Kidney glomerular epithelial cell (primary cell): ENCODE data around the gene NRXN3.

Experiments
- DNase-seq: peaks from one replicate; lab custom pipeline; 2025; lab: John Stamatoyannopoulos, UW

Gene NRXN3

GRCh38 chr14:78638926-78639325, 468.8 kb downstream of the NRXN3 start:
- DNase-seq = no peak

DNA sequence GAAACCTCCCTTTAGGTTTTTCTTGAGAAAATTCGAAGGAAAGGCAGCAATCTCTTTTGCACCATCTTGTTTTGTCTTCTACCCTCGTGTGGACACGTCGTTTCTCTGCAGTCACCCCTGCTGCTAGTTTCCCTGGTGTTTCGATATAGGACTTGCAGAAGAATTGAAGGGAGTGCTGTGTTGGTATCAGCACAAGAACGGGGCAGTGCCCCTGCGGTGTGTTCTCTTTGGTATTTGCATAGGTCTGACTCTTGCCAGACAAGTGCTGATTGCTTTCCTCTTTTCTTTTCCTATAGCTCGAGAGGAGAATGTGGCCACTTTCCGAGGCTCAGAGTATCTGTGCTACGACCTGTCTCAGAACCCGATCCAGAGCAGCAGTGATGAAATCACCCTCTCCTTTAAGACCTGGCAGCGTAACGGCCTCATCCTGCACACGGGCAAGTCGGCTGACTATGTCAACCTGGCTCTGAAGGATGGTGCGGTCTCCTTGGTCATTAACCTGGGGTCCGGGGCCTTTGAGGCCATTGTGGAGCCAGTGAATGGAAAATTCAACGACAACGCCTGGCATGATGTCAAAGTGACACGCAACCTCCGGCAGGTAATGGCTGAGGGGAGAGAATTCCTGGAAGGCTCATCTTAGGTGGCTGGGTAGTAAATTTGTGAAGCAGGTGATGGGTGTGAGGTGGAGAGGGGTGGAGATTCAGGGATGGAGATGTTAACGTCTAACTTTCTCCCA, 474.8 kb downstream of the NRXN3 start:
- DNase-seq = no peak

DNA sequence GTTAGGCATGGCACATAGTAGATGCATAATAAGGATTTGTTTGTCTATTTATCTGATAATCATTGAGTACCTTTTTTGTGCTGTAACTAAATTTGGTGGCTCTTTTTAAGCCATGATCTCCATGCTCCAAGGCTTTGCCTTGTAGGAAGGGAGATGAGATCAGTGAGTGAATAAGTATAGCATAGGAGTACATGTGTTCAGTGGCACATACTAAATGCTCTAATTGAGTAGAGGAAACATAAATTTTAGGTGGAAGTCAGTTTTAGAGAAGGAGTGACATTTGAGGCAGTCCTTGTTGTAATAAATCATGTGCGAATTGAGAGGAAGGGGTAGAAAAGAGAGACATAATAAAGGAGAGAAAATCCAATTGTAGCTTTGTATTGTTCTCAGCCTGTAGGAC, 482.6 kb downstream of the NRXN3 start:
- no peak for DNase-seq

DNA sequence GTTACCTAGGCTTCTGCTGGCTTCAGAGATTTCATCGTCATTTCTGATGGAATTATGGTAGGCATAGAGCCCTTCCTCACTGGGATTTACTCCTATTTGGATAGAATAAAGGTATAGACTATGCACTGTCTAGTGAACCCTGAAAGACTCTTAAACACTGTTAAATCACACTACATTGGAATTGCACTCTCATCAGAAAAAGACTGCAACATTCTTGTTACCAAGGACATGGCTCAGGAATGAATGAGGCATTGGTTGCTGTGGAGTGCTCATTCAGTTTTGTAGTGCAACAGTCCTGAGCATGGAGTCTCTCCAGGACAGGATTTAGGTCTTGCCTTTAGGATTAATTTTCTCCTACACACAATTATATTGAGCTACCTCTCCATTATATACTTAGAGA, 483.0 kb downstream of the NRXN3 start:
- no peak for DNase-seq

DNA sequence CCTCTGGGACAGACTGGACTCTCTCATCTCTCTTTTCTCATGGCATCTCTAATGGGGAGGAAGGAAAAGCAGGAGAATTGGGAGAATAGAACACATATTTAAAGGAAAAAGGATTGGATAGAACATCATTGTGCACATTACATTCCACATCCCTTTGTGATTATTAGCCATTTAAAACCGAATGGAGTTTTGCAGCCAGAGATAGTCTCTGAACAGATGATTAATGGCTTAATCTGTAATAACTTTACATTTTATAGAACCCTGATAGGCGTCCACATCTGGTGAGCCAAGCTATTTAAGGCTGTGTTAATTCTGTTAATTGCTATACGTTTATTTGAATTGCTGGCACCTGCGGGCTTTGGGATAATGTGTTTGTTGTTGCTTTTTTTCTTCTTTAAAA, 487.3 kb downstream of the NRXN3 start:
- DNase-seq = no peak

DNA sequence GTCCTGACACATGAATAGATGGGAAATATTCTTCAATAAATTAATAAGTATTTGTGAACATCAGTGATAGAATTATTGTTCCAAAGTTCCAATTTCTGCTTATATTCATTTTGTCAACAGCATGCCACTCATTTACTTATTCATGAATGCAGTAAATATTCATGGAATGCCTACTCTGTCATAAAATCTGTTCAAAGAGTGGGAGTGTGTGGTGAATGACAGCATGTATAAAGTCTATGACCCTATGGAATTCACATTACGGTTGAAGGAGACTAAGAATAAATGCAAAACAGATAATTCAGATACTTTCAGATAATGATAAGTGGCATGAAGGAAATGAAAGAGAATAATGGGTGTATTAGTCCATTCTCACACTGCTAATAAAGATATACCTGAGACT, 494.7 kb downstream of the NRXN3 start:
- DNase-seq = no peak

DNA sequence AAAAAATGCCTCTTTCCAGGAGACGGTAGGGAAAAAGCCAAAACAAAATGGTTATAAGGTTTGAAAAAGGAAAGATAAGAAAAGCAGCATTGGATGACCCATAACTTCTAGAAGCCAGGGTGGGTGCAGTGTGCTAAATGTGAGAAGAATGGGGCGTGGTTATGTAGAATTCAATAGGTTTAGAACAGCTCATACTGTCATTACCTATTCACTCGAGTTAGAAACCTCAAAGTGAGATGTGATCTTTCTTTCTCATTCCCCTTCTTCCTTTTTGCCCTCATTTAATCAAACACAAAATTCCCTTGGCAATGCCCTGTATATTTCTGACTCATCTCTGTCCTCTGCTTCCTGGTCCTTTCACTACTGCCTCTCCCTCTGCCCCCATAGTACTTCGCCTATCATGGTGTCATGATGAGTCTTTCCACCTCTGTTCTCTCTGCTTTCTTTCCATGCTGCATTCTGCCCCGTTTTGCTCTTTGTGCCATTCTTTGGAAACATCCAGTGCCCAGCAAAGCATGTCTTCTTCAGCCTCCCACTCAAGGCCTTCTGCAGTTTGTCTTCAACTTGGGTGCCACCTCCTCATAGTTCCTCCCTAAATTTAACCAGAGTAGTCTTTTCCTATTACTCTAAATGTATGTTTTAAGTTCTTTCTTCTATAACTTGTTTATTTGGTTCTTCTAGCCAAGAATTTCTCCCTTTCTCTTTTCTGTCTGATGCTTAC, 496.3 kb downstream of the NRXN3 start:
- no peak for DNase-seq

DNA sequence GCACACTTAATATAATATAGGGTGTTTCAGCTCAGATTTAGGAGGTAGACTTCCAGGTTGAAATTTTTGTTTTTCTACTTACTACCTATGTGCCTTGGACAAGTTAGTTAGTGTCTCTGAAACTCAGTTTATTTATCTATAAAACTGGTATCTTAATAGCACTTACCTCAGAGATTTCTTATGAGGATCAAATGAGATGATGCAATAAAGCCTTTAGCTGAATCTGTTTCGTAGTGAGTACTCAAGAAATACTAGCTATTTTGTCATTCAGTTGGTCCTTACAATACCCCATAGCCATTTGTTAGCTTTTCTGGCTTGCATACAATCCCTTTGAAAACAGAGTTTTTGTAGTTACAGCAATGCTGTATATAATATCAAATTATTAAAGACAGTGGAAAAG, 497.0 kb downstream of the NRXN3 start:
- no peak for DNase-seq

- no peak for DNase-seq
These were observed 503.7 kb downstream of the NRXN3 start for GRCh38 chr14:78673845-78674244.

GRCh38 chr14:78674820-78675219, 504.6 kb downstream of the NRXN3 start:
- DNase-seq = no peak

DNA sequence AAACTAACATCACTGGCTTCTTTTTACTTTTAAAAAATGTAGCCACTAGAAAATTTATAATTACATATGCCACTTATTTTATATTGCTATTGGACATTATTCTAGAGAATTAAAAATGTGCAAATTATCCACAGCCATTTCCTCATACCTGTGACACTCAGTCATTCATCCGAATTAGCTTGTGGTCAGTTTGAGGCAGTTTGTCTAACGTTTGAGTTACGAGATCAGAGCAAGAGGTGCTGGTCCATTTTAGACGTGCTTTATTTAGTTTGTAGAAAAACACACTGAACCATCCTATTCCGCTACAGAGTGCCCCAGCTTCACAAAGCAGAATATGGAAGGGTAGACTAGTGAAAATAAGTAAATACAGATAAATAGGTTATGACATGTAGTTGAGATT, 513.0 kb downstream of the NRXN3 start:
- DNase-seq = no peak

DNA sequence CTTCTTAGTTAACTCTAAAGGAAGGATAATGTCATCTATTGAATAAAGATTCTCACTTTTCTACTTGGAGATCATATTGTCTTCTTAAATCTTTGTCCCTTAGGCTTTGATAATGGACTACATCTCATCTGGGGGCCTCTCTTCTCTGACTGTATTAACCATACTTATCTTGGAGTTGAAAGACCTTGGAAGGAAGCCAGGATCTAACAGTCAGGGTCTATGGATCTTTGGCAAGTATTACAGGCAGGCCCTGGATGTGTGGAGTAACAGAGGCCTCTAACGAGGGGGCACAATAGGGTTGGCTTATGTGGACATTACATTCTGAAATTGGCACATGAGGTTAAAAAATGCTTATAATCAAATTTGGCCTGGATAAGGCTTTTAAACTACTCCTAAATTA, 513.8 kb downstream of the NRXN3 start:
- no peak for DNase-seq

DNA sequence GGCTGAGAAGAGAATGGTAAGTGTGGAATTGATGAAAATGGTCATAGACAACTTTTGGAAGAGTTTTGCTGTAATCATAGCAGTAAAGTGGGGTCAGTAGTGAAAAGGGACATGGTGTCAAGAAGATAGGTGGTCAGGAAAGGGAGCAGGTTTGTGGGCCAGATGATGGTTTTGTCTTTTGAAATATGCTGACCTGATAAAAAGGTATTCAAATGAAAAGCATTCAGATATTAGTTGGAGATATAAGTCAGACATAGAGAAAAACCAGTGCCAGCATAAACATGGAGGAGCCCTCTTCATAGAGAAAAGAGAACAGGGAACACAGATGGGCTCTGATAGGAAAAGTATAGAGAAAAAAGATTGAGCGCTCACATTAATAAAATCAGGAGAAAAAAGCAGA, 518.3 kb downstream of the NRXN3 start:
- DNase-seq = no peak

GRCh38 chr14:78690836-78691235, 520.7 kb downstream of the NRXN3 start:
- DNase-seq = no peak

GRCh38 chr14:78697341-78697740, 527.2 kb downstream of the NRXN3 start:
- peak; percentile 18 for DNase-seq

- DNase-seq = no peak
These were observed 528.8 kb downstream of the NRXN3 start for GRCh38 chr14:78698991-78699390.

DNA sequence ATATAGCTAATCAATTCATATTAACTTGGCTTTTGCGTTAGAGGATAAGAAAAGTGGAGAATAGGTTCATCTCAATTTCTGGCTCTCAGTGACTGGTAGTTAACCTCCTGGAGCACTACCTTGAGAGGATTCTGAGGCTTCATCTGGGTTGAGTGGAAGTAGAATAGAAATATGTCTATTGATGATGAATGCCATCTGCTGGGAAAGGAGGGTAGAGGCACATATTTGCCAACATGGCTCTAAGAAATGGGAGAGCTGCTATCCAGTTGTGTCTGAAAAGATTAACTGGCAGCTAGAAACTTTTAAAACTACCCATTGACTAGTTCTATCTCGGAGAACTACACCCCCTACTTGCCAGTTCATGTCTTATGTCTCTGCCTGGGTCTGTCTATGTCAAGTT, 530.1 kb downstream of the NRXN3 start:
- DNase-seq = no peak

GRCh38 chr14:78701246-78701645, 531.1 kb downstream of the NRXN3 start:
- no peak for DNase-seq

GRCh38 chr14:78704965-78705364, 534.8 kb downstream of the NRXN3 start:
- no peak for DNase-seq

- no peak for DNase-seq
These were observed 535.8 kb downstream of the NRXN3 start for GRCh38 chr14:78705989-78706388.

GRCh38 chr14:78709795-78710557, 539.8 kb downstream of the NRXN3 start:
- DNase-seq = no peak

DNA sequence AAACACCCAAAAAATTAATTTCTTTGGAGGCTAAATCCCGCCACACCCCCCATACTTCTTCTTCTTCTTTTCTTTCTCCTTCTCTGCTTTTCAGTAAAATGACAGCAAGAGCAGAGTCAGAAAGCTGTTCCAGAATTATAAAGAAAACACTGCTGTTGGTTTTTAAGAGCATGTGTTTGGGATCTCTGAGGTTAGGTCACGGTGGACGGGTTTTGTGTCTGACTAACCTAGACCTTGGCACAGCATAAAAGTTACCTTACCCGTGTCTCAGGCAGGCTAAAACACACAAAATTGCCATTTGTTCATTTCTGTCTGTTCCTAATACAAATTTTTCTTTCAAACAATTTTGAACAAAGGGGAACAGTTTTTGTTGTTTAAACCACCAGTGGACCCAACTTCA, 540.8 kb downstream of the NRXN3 start:
- DNase-seq = no peak

DNA sequence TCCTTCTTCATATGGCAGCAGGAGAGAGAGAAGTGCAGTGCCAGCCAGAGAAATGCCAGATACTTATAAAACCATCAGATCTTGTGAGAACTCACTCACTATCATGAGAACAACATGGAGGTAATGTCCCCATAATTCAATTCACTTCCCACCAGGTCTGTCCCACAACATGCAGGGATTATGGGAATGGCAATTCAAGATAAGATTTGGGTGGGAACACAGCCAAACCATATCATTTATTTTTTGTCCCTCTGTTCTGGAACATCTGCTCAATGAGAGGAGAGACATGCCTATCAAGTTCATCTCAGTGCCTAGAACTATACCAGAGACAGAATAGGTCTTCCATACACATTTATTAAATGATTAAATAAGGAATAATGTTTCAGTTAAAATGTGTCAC, 543.5 kb downstream of the NRXN3 start:
- no peak for DNase-seq
